Liver (tissue), 9 donors: ENCODE results near the gene CACNA1F. TPM values are rescaled to one million over a fixed set of nuclear protein-coding genes. Genes with fewer than 3 reads are reported as not detected.

Experiments used
- DNase-seq: peaks from one replicate; pipeline ENCODE4 v3.0.0-alpha.2; 2017; ENCODE audit warnings: low spot score
- H3K27ac ChIP-seq, 2 donors: one replicate each; pipeline ENCODE4 v1.7.0; 2013; ENCODE audit warnings: inconsistent platforms in 2 of 2, low read length in 2 of 2, control low read depth in 1 of 2, low read depth in 1 of 2, mild to moderate bottlenecking in 1 of 2
- H3K27me3 ChIP-seq, 4 donors: one replicate each; pipeline versions ENCODE4 v1.6.1 to v1.7.0; 2013; ENCODE audit warnings: low read length in 3 of 4, inconsistent platforms in 1 of 4, mild to moderate bottlenecking in 1 of 4, moderate library complexity in 1 of 4; ENCODE audit not compliant: control insufficient read depth in 4 of 4, insufficient read depth in 4 of 4
- H3K36me3 ChIP-seq, 4 donors: one replicate each; pipeline versions ENCODE4 v1.6.1 to v1.7.0; 2013; ENCODE audit warnings: low read length in 3 of 4, mild to moderate bottlenecking in 3 of 4, low read depth in 1 of 4, moderate library complexity in 1 of 4; ENCODE audit not compliant: control insufficient read depth in 4 of 4, insufficient read depth in 3 of 4
- H3K4me1 ChIP-seq, 4 donors: one replicate each; pipeline versions ENCODE4 v1.6.1 to v1.7.0; 2013; ENCODE audit warnings: low read length in 3 of 4, mild to moderate bottlenecking in 3 of 4, moderate library complexity in 1 of 4; ENCODE audit not compliant: control insufficient read depth in 4 of 4, insufficient read depth in 4 of 4
- H3K4me3 ChIP-seq, 3 donors: one replicate each; pipeline versions ENCODE4 v1.6.1 to v1.7.0; 2013; ENCODE audit warnings: low read length in 3 of 3, control low read depth in 1 of 3, low read depth in 1 of 3, mild to moderate bottlenecking in 1 of 3
- H3K9ac ChIP-seq, 2 donors: one replicate each; pipeline ENCODE4 v1.7.0; 2013; ENCODE audit warnings: low read length in 2 of 2, mild to moderate bottlenecking in 2 of 2, moderate library complexity in 2 of 2, control low read depth in 1 of 2, low read depth in 1 of 2
- H3K9me3 ChIP-seq, 4 donors: one replicate each; pipeline versions ENCODE4 v1.6.1 to v1.7.0; 2013; ENCODE audit warnings: low read length in 3 of 4; ENCODE audit not compliant: control insufficient read depth in 4 of 4
- ATF3 ChIP-seq: IDR thresholded peaks from 2 replicates; pipeline ENCODE4 v1.6.1; 2016; ENCODE audit warnings: antibody characterized with exemption
- CTCF ChIP-seq: fragments of 150-350 bp; IDR thresholded peaks from 2 replicates; pipeline ENCODE4 v1.5.1; 2017; ENCODE audit warnings: improper control_type of control experiment, low read depth, low read length; ENCODE audit not compliant: missing input control
- EGR1 ChIP-seq, 2 donors: IDR thresholded peaks; 2 replicates each; pipeline ENCODE4 v1.6.1; 2016 to 2018; ENCODE audit warnings: antibody characterized with exemption in 2 of 2, low read depth in 2 of 2
- FOXA1 ChIP-seq: IDR thresholded peaks from 2 replicates; pipeline ENCODE4 v1.6.1; 2016; ENCODE audit warnings: antibody characterized with exemption
- FOXA2 ChIP-seq: IDR thresholded peaks from 2 replicates; pipeline ENCODE4 v1.6.1; 2016; ENCODE audit warnings: antibody characterized with exemption
- GABPA ChIP-seq, 2 donors: IDR thresholded peaks in 1 of 2; conservative IDR thresholded peaks in 1 of 2; 2 replicates each; pipeline ENCODE4 v1.6.1; 2016; ENCODE audit warnings: antibody characterized with exemption in 2 of 2, mild to moderate bottlenecking in 1 of 2, moderate library complexity in 1 of 2
- HNF4A ChIP-seq, 2 donors: conservative IDR thresholded peaks; 2 replicates each; pipeline ENCODE4 v1.6.1; 2016; ENCODE audit warnings: antibody characterized with exemption in 2 of 2, mild to moderate bottlenecking in 2 of 2
- HNF4G ChIP-seq: IDR thresholded peaks from 2 replicates; pipeline ENCODE4 v1.6.1; 2016; ENCODE audit warnings: antibody characterized with exemption
- JUND ChIP-seq, 2 donors: IDR thresholded peaks; 2 replicates each; pipeline ENCODE4 v1.6.1; 2016; ENCODE audit warnings: antibody characterized with exemption in 2 of 2
- MAX ChIP-seq: IDR thresholded peaks from 2 replicates; pipeline ENCODE4 v1.6.1; 2016; ENCODE audit warnings: antibody characterized with exemption
- NR2F2 ChIP-seq: IDR thresholded peaks from 2 replicates; pipeline ENCODE4 v1.6.1; 2016; ENCODE audit warnings: antibody characterized with exemption
- RAD21 ChIP-seq, 2 donors: IDR thresholded peaks; 2 replicates each; pipeline ENCODE4 v1.6.1; 2016; ENCODE audit warnings: antibody characterized with exemption in 2 of 2, mild to moderate bottlenecking in 2 of 2
- REST ChIP-seq: IDR thresholded peaks from 2 replicates; pipeline ENCODE4 v1.6.1; 2016; ENCODE audit warnings: antibody characterized with exemption, mild to moderate bottlenecking
- RXRA ChIP-seq, 2 donors: IDR thresholded peaks; 2 replicates each; pipeline ENCODE4 v1.6.1; 2017 to 2018; ENCODE audit warnings: antibody characterized with exemption in 2 of 2, mild to moderate bottlenecking in 1 of 2
- SP1 ChIP-seq: IDR thresholded peaks from 2 replicates; pipeline ENCODE4 v1.6.1; 2018; ENCODE audit warnings: antibody characterized with exemption, mild to moderate bottlenecking
- TAF1 ChIP-seq: conservative IDR thresholded peaks from 2 replicates; pipeline ENCODE4 v1.6.1; 2016; ENCODE audit warnings: antibody characterized with exemption, mild to moderate bottlenecking
- YY1 ChIP-seq: IDR thresholded peaks from 2 replicates; pipeline ENCODE4 v1.6.1; 2016; ENCODE audit warnings: antibody characterized with exemption, mild to moderate bottlenecking
- ZBTB33 ChIP-seq: IDR thresholded peaks from 2 replicates; pipeline ENCODE4 v1.6.1; 2016; ENCODE audit warnings: antibody characterized with exemption
- WGBS: extraction: QIAGEN DNeasy Blood & Tissue Kit; methylation state at CpG from one replicate; pipeline ENCODE4 v1.1.7; 2013; 5-methylcytosine and 5-hydroxymethylcytosine counted together
- polyA plus RNA-seq, 2 donors: library from polyadenylated mRNA; stranded (reverse) in 1 of 2; unstranded in 1 of 2; fragments of 200-250 nt in 1 of 2; fragments of >200 nt in 1 of 2; fragmentation: Nextera tagmentation in 1 of 2; extraction: Ambion mirVana in 1 of 2; gene quantifications; one replicate each; pipeline versions ENCODE4 v1.2.1 to v1.2.3, GENCODE V29; 2013 to 2015
- total RNA-seq, 2 donors: library from RNA; depleted of rRNA; stranded (reverse); fragments of >200 nt; gene quantifications; one replicate each; pipeline ENCODE4 v1.2.3, GENCODE V29; 2014
- donor health status: healthy.
- donor health status: healthy.
- donor health status: healthy.
- donor health status: healthy.
- donor health status: healthy.

CACNA1F gene
- total and polyA plus RNA-seq, 4 donors = 0.03 TPM; not detected in 3

- no peaks in the 10 kb centered on the region for H3K27me3 ChIP-seq
- peaks cover 0 to 8% (median 4%) of the 10 kb centered on the region in 4 donors for H3K4me1 ChIP-seq
- peak; percentile 81 for DNase-seq
- H3K9ac ChIP-seq = peak overlapping the region; percentile 8 to 72
- peak overlapping the region; percentile 72 to 83 (median 78) for H3K4me3 ChIP-seq
- H3K36me3 ChIP-seq = no peaks in the 10 kb centered on the region
- TF ChIP-seq FOXA2 (no peak), NR2F2 (peak; percentile 90), GABPA (IDR thresholded peaks at IDR 0.05 in 1 of 2, conservative IDR thresholded peaks at IDR 0.05 in 1 of 2) (peak; percentile 62 to 90), HNF4G (no peak), ZBTB33 (no peak), HNF4A (conservative IDR thresholded peaks at IDR 0.05) (no peak), EGR1 (IDR thresholded peaks at IDR 0.05; ENCODE audit: low read depth in 2 of 2) (no peak), SP1 (peak; percentile 99), YY1 (peak; percentile 29), JUND (IDR thresholded peaks at IDR 0.05) (no peak), ATF3 (no peak), FOXA1 (no peak), REST (peak; percentile 68), CTCF (no peak), MAX (no peak), RAD21 (IDR thresholded peaks at IDR 0.05) (peak in 1 of 2 donors; percentile 17), TAF1 (peak; percentile 90), RXRA (IDR thresholded peaks at IDR 0.05) (peak; percentile 22 to 66)
- peak overlapping the region; percentile 71 to 83 for H3K27ac ChIP-seq
- no peaks in the 10 kb centered on the region for H3K9me3 ChIP-seq
- WGBS = 0% methylated on average over 32 of the region's 32 CpGs
Measured at GRCh38 chrX:49190821-49191573, 42.1 kb downstream of the CACNA1F start.
